Measurements from ENCODE around the gene NSD1. TPM values are rescaled to one million over a fixed set of nuclear protein-coding genes. Genes with fewer than 3 reads are reported as not detected.
"Not testable (repeated sequence)": the region's sequence is repeated elsewhere in the genome, so short reads cannot be mapped to it uniquely, and the experiment has no call there.

The NSD1 gene
- total RNA-seq, 2 experiments from 2014 or later = 87.6 to 93.3 TPM

GRCh38 chr5:177176175-177176711 lies 42.7 kb downstream of the NSD1 start:
- no peak for ATAC-seq (ENCODE audit: poor library complexity)
- Histone ChIP-seq H3K4me3 (ENCODE audit: low read length) (no peak overlapping the region), H3K27ac (ENCODE audit: low read depth in 1 of 2, low read length in 2 of 2) (no peak overlapping the region), H3K9me3 (ENCODE audit: control insufficient read depth in 1 of 2, insufficient read depth in 1 of 2, low read length in 2 of 2) (no peaks in the 10 kb centered on the region), H3K4me1 (ENCODE audit: insufficient read depth, low read length) (peaks cover 10% of the 10 kb centered on the region), H3K27me3 (ENCODE audit: control insufficient read depth in 1 of 2, insufficient read depth in 2 of 2, low read length in 2 of 2) (no peaks in the 10 kb centered on the region), H3K36me3 (ENCODE audit: insufficient read depth, low read length) (peaks cover 11% of the 10 kb centered on the region)
- no peaks in the 10 kb centered on the region for H3K9me3 Mint-ChIP-seq
- no peak overlapping the region for H3K4me3 Mint-ChIP-seq
- H3K27me3 Mint-ChIP-seq = no peaks in the 10 kb centered on the region
- DNase-seq = peak in 1 of 14 experiments; percentile 16
- ChIA-PET CTCF (no interaction called here), POLR2A (interaction anchor here (1.2 kb wide), 1 partner anchor 52 kb away, joined by 4 read pairs; no protein-coding TSS in a partner anchor)
- intact Hi-C loops (cut with DNase I, micrococcal nuclease) = no loop called here
- peaks cover 41% of the 10 kb centered on the region for H3K4me1 Mint-ChIP-seq (ENCODE audit: low read depth)
- H3K36me3 Mint-ChIP-seq (ENCODE audit: low read depth) = peaks cover 20% of the 10 kb centered on the region
- no peak for TF ChIP-seq CTCF (IDR thresholded peaks at IDR 0.05)
- no peak overlapping the region for H3K27ac Mint-ChIP-seq

GRCh38 chr5:177177847-177178437 lies 44.4 kb downstream of the NSD1 start:
- POLR2A ChIA-PET; H3K9me3 ChIP-seq (ENCODE audit: control insufficient read depth in 1 of 2, insufficient read depth in 1 of 2, low read length in 2 of 2); H3K4me3 ChIP-seq (ENCODE audit: low read length); H3K27ac ChIP-seq (ENCODE audit: low read depth in 1 of 2, low read length in 2 of 2); H3K27ac Mint-ChIP-seq; H3K27me3 Mint-ChIP-seq; H3K9me3 Mint-ChIP-seq; H3K27me3 ChIP-seq (ENCODE audit: control insufficient read depth in 1 of 2, insufficient read depth in 2 of 2, low read length in 2 of 2); H3K4me3 Mint-ChIP-seq; ATAC-seq (ENCODE audit: poor library complexity); intact Hi-C loops (cut with DNase I, micrococcal nuclease): not testable (repeated sequence)
- Mint-ChIP-seq H3K36me3 (ENCODE audit: low read depth) (peaks cover 13% of the 10 kb centered on the region), H3K4me1 (ENCODE audit: low read depth) (peaks cover 33% of the 10 kb centered on the region)
- peak in 1 of 14 experiments; percentile 2 for DNase-seq
- CTCF ChIA-PET = interaction anchor here (1.2 kb wide), 2 partner anchors 10 to 64 kb away, joined by 3 read pairs; no protein-coding TSS in a partner anchor
- Histone ChIP-seq H3K4me1 (ENCODE audit: insufficient read depth, low read length) (peaks cover 10% of the 10 kb centered on the region), H3K36me3 (ENCODE audit: insufficient read depth, low read length) (peaks cover 13% of the 10 kb centered on the region)

- Mint-ChIP-seq H3K27ac (peak overlapping the region; percentile 7), H3K4me1 (ENCODE audit: low read depth) (peaks cover 34% of the 10 kb centered on the region), H3K27me3 (no peaks in the 10 kb centered on the region), H3K36me3 (ENCODE audit: low read depth) (peaks cover 14% of the 10 kb centered on the region), H3K9me3 (no peaks in the 10 kb centered on the region), H3K4me3 (no peak overlapping the region)
- ChIA-PET CTCF (interaction anchor here (1.2 kb wide), 1 partner anchor 9 kb away, joined by 3 read pairs; no protein-coding TSS in a partner anchor), POLR2A (interaction anchor here (1.4 kb wide), 1 partner anchor 46 kb away, joined by 5 read pairs; the partner anchor contains the start of gene NSD1)
- no peak for TF ChIP-seq CTCF (IDR thresholded peaks at IDR 0.05)
- DNase-seq (no peak), ATAC-seq (ENCODE audit: poor library complexity) (no peak)
- peaks cover 14% of the 10 kb centered on the region for H3K36me3 ChIP-seq (ENCODE audit: insufficient read depth, low read length)
- H3K27ac ChIP-seq (ENCODE audit: low read depth in 1 of 2, low read length in 2 of 2) = no peak overlapping the region
- peaks cover 10% of the 10 kb centered on the region for H3K4me1 ChIP-seq (ENCODE audit: insufficient read depth, low read length)
- H3K27me3 ChIP-seq (ENCODE audit: control insufficient read depth in 1 of 2, insufficient read depth in 2 of 2, low read length in 2 of 2) = no peaks in the 10 kb centered on the region
- no peaks in the 10 kb centered on the region for H3K9me3 ChIP-seq (ENCODE audit: control insufficient read depth in 1 of 2, insufficient read depth in 1 of 2, low read length in 2 of 2)
- intact Hi-C loops (cut with DNase I, micrococcal nuclease) = no loop called here
- H3K4me3 ChIP-seq (ENCODE audit: low read length) = no peak overlapping the region
These were observed 45.2 kb downstream of the NSD1 start for GRCh38 chr5:177178733-177179304.

Data from CD4-positive, alpha-beta T cell (primary cell).